Osteocyte (in vitro differentiated cells): ENCODE results near the gene GBGT1. TPM values are rescaled to one million over a fixed set of nuclear protein-coding genes. Genes with fewer than 3 reads are reported as not detected.

Source experiments
- DNase-seq: peaks from one replicate; pipeline ENCODE4 v3.0.0; 2021; ENCODE audit warnings: mixed read lengths; ENCODE audit not compliant: unreplicated experiment; ENCODE audit errors: extremely low spot score
- H3K27ac Mint-ChIP-seq: one replicate; pipeline ENCODE4 v1.8.0; 2021; ENCODE audit warnings: mild to moderate bottlenecking, mixed read lengths; ENCODE audit not compliant: unreplicated experiment
- H3K27me3 Mint-ChIP-seq: one replicate; pipeline ENCODE4 v1.8.0; 2021; ENCODE audit warnings: mixed read lengths; ENCODE audit not compliant: unreplicated experiment
- H3K36me3 Mint-ChIP-seq: one replicate; pipeline ENCODE4 v1.8.0; 2021; ENCODE audit warnings: mixed read lengths; ENCODE audit not compliant: unreplicated experiment
- H3K4me1 Mint-ChIP-seq: one replicate; pipeline ENCODE4 v1.8.0; 2021; ENCODE audit warnings: mixed read lengths; ENCODE audit not compliant: unreplicated experiment
- H3K4me3 Mint-ChIP-seq: one replicate; pipeline ENCODE4 v1.8.0; 2021; ENCODE audit warnings: mild to moderate bottlenecking, moderate library complexity, mixed read lengths; ENCODE audit not compliant: unreplicated experiment
- H3K9me3 Mint-ChIP-seq: one replicate; pipeline ENCODE4 v1.8.0; 2021; ENCODE audit warnings: mixed read lengths; ENCODE audit not compliant: unreplicated experiment
- total RNA-seq: library from RNA; stranded (reverse); gene quantifications from 2 replicates; pipeline ENCODE4 v1.2.1, GENCODE V29; 2021
- TF ChIP-seq, protein P1 (sequence below): fragments of 200-600 bp; sonication (generic); IDR thresholded peaks from 2 replicates; pipeline ENCODE4 v1.5.0; 2021; ENCODE audit warnings: antibody characterized with exemption, mild to moderate bottlenecking, moderate library complexity

GBGT1 gene
- total RNA-seq, 1 donor from 2014 or later: 4.1 TPM

DNA sequence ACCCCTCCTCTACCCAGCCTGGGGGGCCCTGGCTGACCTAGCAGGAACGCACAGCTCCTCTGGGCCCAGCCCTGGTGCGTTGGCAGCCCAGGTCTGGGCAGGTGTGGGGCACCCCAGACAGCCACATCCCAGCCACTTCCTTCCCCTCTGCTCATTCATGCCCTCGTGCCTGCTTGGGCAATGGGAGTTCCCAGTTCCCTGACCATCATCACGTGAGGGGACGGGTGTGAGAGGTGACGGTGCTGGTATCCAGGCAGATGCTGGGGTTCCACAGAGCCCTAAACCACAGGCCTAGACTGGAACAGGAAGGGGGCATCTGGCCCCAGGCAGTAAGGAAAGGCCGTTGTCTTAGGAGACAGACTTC is 51.1 kb downstream of the GBGT1 start:
- H3K9me3 Mint-ChIP-seq: no peaks in the 10 kb centered on the region
- H3K27me3 Mint-ChIP-seq: no peaks in the 10 kb centered on the region
- peak overlapping the region; percentile 88 for H3K27ac Mint-ChIP-seq
- H3K4me1 Mint-ChIP-seq: peaks cover 42% of the 10 kb centered on the region
- DNase-seq: no peak
- H3K36me3 Mint-ChIP-seq: peaks cover 15% of the 10 kb centered on the region
- TF ChIP-seq, protein P1, sequence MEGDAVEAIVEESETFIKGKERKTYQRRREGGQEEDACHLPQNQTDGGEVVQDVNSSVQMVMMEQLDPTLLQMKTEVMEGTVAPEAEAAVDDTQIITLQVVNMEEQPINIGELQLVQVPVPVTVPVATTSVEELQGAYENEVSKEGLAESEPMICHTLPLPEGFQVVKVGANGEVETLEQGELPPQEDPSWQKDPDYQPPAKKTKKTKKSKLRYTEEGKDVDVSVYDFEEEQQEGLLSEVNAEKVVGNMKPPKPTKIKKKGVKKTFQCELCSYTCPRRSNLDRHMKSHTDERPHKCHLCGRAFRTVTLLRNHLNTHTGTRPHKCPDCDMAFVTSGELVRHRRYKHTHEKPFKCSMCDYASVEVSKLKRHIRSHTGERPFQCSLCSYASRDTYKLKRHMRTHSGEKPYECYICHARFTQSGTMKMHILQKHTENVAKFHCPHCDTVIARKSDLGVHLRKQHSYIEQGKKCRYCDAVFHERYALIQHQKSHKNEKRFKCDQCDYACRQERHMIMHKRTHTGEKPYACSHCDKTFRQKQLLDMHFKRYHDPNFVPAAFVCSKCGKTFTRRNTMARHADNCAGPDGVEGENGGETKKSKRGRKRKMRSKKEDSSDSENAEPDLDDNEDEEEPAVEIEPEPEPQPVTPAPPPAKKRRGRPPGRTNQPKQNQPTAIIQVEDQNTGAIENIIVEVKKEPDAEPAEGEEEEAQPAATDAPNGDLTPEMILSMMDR: no peak
- H3K4me3 Mint-ChIP-seq: no peak overlapping the region

- peaks cover 37% of the 10 kb centered on the region for H3K4me1 Mint-ChIP-seq
- DNase-seq: no peak
- peaks cover 16% of the 10 kb centered on the region for H3K36me3 Mint-ChIP-seq
- TF ChIP-seq, protein P1: no peak
- no peaks in the 10 kb centered on the region for H3K9me3 Mint-ChIP-seq
- no peak overlapping the region for H3K4me3 Mint-ChIP-seq
- no peak overlapping the region for H3K27ac Mint-ChIP-seq
- no peaks in the 10 kb centered on the region for H3K27me3 Mint-ChIP-seq
Observed at GRCh38 chr9:133111808-133112662, 51.7 kb downstream of the GBGT1 start.

DNA sequence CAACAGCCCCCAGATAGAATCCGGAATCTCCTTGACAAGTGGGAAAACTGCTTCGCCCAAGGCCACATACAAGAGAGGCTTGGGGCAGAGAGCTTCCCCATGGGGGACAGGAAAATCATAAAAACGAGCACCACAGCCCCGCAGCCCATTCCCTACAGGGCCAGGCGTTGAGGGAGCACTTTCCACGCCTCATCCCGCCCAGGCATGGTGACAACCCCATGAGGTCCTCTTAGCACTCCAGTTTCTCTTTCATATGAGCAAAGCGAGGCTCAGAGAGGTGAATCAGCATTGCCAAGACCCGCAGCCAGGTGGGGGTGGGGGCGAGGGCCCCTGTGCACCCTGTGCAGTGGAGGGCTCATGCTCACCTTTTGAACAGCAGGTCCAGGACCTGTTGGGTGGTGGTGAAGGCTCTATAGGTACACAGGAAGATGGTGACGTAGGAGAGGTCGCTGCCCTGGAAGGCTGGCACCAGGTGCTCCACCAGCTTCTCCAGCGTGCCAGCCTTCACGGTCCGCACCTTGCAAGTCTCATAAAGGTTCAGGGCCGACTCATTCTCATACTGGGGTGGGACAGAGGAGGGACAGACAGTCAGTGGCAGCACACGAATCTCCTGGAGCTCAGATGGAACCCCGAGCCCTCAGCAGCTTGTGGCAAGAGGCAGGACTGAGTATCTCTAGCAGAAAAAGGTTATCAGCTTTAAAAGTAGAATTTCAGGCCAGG is 53.6 kb downstream of the GBGT1 start:
- DNase-seq: no peak
- peaks cover 28% of the 10 kb centered on the region for H3K4me1 Mint-ChIP-seq
- peaks cover 21% of the 10 kb centered on the region for H3K36me3 Mint-ChIP-seq
- no peaks in the 10 kb centered on the region for H3K27me3 Mint-ChIP-seq
- TF ChIP-seq, protein P1: no peak
- H3K9me3 Mint-ChIP-seq: no peaks in the 10 kb centered on the region
- no peak overlapping the region for H3K4me3 Mint-ChIP-seq
- H3K27ac Mint-ChIP-seq: no peak overlapping the region

DNA sequence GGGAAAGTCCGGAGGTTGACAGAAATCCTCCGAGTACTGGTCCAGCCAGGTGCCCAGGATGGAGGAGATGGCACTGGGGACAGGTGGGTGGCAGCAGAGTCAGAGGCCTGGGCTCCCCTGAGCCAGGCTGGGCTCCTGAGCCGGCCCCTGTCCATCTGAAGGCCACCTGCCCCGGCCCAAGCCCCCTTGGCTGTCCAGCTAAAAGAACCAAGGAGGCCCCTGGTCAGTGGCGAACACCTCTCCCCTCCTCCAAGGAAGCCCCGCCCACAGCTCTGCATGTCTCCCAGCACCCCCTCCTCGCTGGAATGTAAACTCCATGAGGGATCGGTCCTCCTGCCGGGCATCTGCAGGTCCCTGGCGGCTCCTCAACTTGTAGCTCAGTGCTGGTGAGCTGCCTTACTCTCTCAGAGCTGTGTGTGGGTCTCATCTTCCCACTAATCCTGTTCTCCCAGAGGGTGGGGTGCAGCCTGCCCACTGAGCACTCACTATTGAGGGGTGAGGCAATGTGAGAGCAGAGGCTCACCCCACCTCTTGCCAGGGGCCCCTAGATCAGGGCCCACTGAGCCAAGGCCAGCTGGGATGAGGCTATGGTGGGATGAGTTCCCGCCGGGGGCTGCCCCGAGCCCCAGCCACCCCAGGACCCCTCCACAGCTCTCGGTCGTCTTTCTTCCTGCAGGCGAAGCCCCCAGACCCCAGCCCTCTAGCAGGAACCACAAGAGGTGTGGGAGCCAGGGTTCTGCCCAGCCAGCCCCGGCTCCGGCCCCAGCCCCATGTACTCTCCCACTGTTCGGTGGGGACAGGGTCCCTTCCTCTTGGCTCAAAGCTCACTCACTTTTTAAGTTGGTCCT is 54.7 kb downstream of the GBGT1 start:
- peaks cover 18% of the 10 kb centered on the region for H3K4me1 Mint-ChIP-seq
- no peak for DNase-seq
- peaks cover 23% of the 10 kb centered on the region for H3K36me3 Mint-ChIP-seq
- H3K4me3 Mint-ChIP-seq: no peak overlapping the region
- TF ChIP-seq, protein P1: no peak
- no peaks in the 10 kb centered on the region for H3K9me3 Mint-ChIP-seq
- no peaks in the 10 kb centered on the region for H3K27me3 Mint-ChIP-seq
- H3K27ac Mint-ChIP-seq: no peak overlapping the region
